DMS79 (cell line): ENCODE results near the gene C14orf119.

Experiments
- DNase-seq: peaks from one replicate; lab custom pipeline; 2025; lab: John Stamatoyannopoulos, UW

C14orf119 gene

GRCh38 chr14:23060536-23061260 lies 34.6 kb upstream of the C14orf119 start:
- no peak for DNase-seq

- no peak for DNase-seq
Measured at GRCh38 chr14:23062002-23062401, 33.3 kb upstream of the C14orf119 start.

GRCh38 chr14:23063601-23064000 lies 31.7 kb upstream of the C14orf119 start:
- no peak for DNase-seq

GRCh38 chr14:23066368-23066767 lies 28.9 kb upstream of the C14orf119 start:
- no peak for DNase-seq

GRCh38 chr14:23066855-23067744 lies 28.2 kb upstream of the C14orf119 start:
- DNase-seq = no peak

- no peak for DNase-seq
Measured at GRCh38 chr14:23067847-23068788, 27.2 kb upstream of the C14orf119 start.

GRCh38 chr14:23068789-23069412 lies 26.4 kb upstream of the C14orf119 start:
- DNase-seq = no peak

GRCh38 chr14:23069413-23069806 lies 25.9 kb upstream of the C14orf119 start:
- no peak for DNase-seq

GRCh38 chr14:23070262-23071129 lies 24.8 kb upstream of the C14orf119 start:
- no peak for DNase-seq

GRCh38 chr14:23071244-23071920 lies 23.9 kb upstream of the C14orf119 start:
- no peak for DNase-seq

- DNase-seq = no peak
Measured at GRCh38 chr14:23071921-23072539, 23.3 kb upstream of the C14orf119 start.

- no peak for DNase-seq
Measured at GRCh38 chr14:23074906-23075305, 20.4 kb upstream of the C14orf119 start.

GRCh38 chr14:23076785-23077408 lies 18.4 kb upstream of the C14orf119 start:
- DNase-seq = no peak

GRCh38 chr14:23077962-23078361 lies 17.3 kb upstream of the C14orf119 start:
- DNase-seq = no peak

- no peak for DNase-seq
Measured at GRCh38 chr14:23078692-23079116, 16.6 kb upstream of the C14orf119 start.

- DNase-seq = no peak
Measured at GRCh38 chr14:23079716-23080115, 15.6 kb upstream of the C14orf119 start.

- DNase-seq = no peak
Measured at GRCh38 chr14:23080474-23080873, 14.8 kb upstream of the C14orf119 start.

GRCh38 chr14:23085458-23085857 lies 9.8 kb upstream of the C14orf119 start:
- DNase-seq = no peak

GRCh38 chr14:23086565-23086964 lies 8.7 kb upstream of the C14orf119 start:
- DNase-seq = no peak
